Smooth muscle cell (in vitro differentiated cells): Measurements from ENCODE around the gene TUBB6. TPM values are rescaled to one million over a fixed set of nuclear protein-coding genes. Genes with fewer than 3 reads are reported as not detected.

Experiments
- DNase-seq: peaks from one replicate; lab custom pipeline; 2025; ENCODE audit not compliant: unreplicated experiment; lab: John Stamatoyannopoulos, UW
- H2AFZ ChIP-seq: fragments of 200-600 bp; sonication (generic); 2 replicates; pipeline ENCODE4 v1.6.0; 2016; ENCODE audit warnings: antibody characterized with exemption, low read depth, mild to moderate bottlenecking
- H3F3A ChIP-seq: fragments of 200-600 bp; sonication (generic); 2 replicates; pipeline ENCODE4 v1.6.0; 2017; ENCODE audit warnings: antibody characterized with exemption, low read depth
- H3K27ac ChIP-seq: fragments of 200-600 bp; sonication (generic); 2 replicates; pipeline ENCODE4 v1.5.1; 2016; ENCODE audit warnings: low read depth, mild to moderate bottlenecking
- H3K27me3 ChIP-seq: fragments of 200-600 bp; sonication (generic); 2 replicates; pipeline ENCODE4 v1.6.1; 2016; ENCODE audit warnings: low read depth, mild to moderate bottlenecking
- H3K36me3 ChIP-seq: fragments of 200-600 bp; sonication (generic); 2 replicates; pipeline ENCODE4 v1.5.1; 2016; ENCODE audit warnings: low read depth
- H3K4me1 ChIP-seq: fragments of 200-600 bp; sonication (generic); 2 replicates; pipeline ENCODE4 v1.5.1; 2016; ENCODE audit warnings: low read depth
- H3K4me2 ChIP-seq: fragments of 200-600 bp; sonication (generic); 2 replicates; pipeline ENCODE4 v1.6.0; 2016; ENCODE audit warnings: mild to moderate bottlenecking
- H3K4me3 ChIP-seq: fragments of 200-600 bp; sonication (generic); 2 replicates; pipeline ENCODE4 v1.5.1; 2016; ENCODE audit warnings: mild to moderate bottlenecking
- H3K79me2 ChIP-seq: fragments of 200-600 bp; sonication (generic); 2 replicates; pipeline ENCODE4 v1.6.0; 2016; ENCODE audit warnings: low read depth, mild to moderate bottlenecking
- H3K9ac ChIP-seq: fragments of 200-600 bp; sonication (generic); 2 replicates; pipeline ENCODE4 v1.6.0; 2016; ENCODE audit warnings: low read depth
- H3K9me3 ChIP-seq: fragments of 200-600 bp; sonication (generic); replicated peaks from 2 replicates; pipeline ENCODE4 v1.5.1; 2016; ENCODE audit warnings: low read depth
- H4K20me1 ChIP-seq: fragments of 200-600 bp; sonication (generic); 2 replicates; pipeline ENCODE4 v1.6.0; 2016; ENCODE audit warnings: low read depth
- WGBS: methylation state at CpG from one replicate; pipeline ENCODE4 v1.1.7; 2016; ENCODE audit warnings: low lambda C conversion rate; 5-methylcytosine and 5-hydroxymethylcytosine counted together
- polyA plus RNA-seq: library from polyadenylated mRNA; unstranded; fragments of >200 nt; fragmentation: Nextera tagmentation; extraction: Ambion mirVana; gene quantifications from 2 replicates; pipeline ENCODE4 v1.2.1, GENCODE V29; 2016
- total RNA-seq: library from RNA; depleted of rRNA; stranded (reverse); fragments of >200 nt; gene quantifications from 2 replicates; pipeline ENCODE4 v1.2.3, GENCODE V29; 2014
- TF ChIP-seq, protein P1 (sequence below): fragments of 200-600 bp; sonication (generic); IDR thresholded peaks from 2 replicates; pipeline ENCODE4 v1.5.1; 2017; ENCODE audit warnings: borderline replicate concordance, mild to moderate bottlenecking, antibody characterized with exemption; ENCODE audit not compliant: insufficient read depth, poor library complexity, severe bottlenecking

Gene TUBB6
- total and polyA plus RNA-seq, 2 experiments from 2014 or later, result 359 to 460 TPM

GRCh38 chr18:12302391-12303147, 5.5 kb upstream of the TUBB6 start:
- DNase-seq, result no peak
- Histone ChIP-seq H3K4me3 (no peak overlapping the region), H3K4me1 (peaks cover 14% of the 10 kb centered on the region), H3K79me2 (peaks cover 6% of the 10 kb centered on the region), H3K36me3 (no peaks in the 10 kb centered on the region), H3K27ac (no peak overlapping the region), H3K9ac (no peak overlapping the region), H3K4me2 (no peak overlapping the region), H3F3A (no peaks in the 10 kb centered on the region), H4K20me1 (no peaks in the 10 kb centered on the region), H2AFZ (no peak overlapping the region), H3K27me3 (no peaks in the 10 kb centered on the region), H3K9me3 (no peaks in the 10 kb centered on the region)
- TF ChIP-seq, protein P1, sequence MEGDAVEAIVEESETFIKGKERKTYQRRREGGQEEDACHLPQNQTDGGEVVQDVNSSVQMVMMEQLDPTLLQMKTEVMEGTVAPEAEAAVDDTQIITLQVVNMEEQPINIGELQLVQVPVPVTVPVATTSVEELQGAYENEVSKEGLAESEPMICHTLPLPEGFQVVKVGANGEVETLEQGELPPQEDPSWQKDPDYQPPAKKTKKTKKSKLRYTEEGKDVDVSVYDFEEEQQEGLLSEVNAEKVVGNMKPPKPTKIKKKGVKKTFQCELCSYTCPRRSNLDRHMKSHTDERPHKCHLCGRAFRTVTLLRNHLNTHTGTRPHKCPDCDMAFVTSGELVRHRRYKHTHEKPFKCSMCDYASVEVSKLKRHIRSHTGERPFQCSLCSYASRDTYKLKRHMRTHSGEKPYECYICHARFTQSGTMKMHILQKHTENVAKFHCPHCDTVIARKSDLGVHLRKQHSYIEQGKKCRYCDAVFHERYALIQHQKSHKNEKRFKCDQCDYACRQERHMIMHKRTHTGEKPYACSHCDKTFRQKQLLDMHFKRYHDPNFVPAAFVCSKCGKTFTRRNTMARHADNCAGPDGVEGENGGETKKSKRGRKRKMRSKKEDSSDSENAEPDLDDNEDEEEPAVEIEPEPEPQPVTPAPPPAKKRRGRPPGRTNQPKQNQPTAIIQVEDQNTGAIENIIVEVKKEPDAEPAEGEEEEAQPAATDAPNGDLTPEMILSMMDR, result no peak
- 75% methylated on average over 14 of the region's 14 CpGs for WGBS

DNA sequence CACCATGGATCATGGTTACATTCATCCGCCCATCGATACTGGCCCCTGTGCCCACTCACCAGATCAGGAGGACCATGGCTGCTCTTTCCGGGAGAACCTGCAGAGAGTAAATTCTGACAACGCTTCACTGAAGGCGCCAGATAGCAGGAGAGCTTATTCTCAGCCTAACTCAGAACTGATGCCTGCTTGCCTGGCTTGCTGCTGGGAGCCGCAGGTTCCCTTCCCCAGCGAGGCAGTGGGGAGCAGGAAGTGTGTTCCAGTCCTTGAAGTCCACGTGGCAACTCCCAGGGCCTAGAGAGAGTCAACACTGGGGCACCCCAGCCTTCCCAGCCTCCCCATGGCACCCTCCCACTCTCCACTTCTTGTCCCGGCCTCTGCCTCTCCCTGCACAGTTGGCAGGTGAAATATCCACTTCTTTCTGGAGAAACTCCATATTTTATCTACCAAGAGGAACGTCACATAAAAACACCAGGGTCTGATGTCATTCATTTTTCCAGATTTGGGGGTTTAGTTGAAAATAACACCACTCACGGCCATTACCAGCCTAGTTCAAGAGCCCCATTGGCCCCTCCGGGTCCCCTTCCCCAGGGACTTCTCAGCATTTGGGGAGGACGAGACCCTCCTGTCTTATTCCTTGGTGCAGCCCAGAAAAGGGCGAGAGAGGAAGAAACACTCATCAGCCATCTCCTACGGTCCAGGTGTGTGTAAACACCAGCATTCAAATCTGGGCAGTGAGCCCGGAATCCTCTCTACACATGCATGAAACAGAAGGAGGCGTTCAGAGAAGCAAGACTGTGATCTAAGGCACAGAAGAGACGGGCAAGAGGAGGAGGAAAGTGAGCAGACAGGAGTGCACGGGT, 3.5 kb upstream of the TUBB6 start:
- WGBS, result 91% methylated on average over 19 of the region's 19 CpGs
- Histone ChIP-seq H2AFZ (no peak overlapping the region), H3K9ac (no peak overlapping the region), H3K4me3 (no peak overlapping the region), H3K79me2 (peaks cover 21% of the 10 kb centered on the region), H3K4me1 (peaks cover 16% of the 10 kb centered on the region), H3K9me3 (no peaks in the 10 kb centered on the region), H3K27me3 (no peaks in the 10 kb centered on the region), H3K4me2 (no peak overlapping the region), H4K20me1 (peaks cover 10% of the 10 kb centered on the region), H3K36me3 (no peaks in the 10 kb centered on the region), H3K27ac (no peak overlapping the region), H3F3A (no peaks in the 10 kb centered on the region)
- DNase-seq, result no peak
- TF ChIP-seq, protein P1, result no peak

GRCh38 chr18:12305211-12305610, 2.8 kb upstream of the TUBB6 start:
- no peaks in the 10 kb centered on the region for H3K36me3 ChIP-seq
- no peaks in the 10 kb centered on the region for H3F3A ChIP-seq
- H4K20me1 ChIP-seq, result peaks cover 16% of the 10 kb centered on the region
- no peak overlapping the region for H3K9ac ChIP-seq
- H3K4me1 ChIP-seq, result peaks cover 21% of the 10 kb centered on the region
- no peak overlapping the region for H3K4me2 ChIP-seq
- H3K27me3 ChIP-seq, result no peaks in the 10 kb centered on the region
- H3K79me2 ChIP-seq, result peaks cover 27% of the 10 kb centered on the region
- H3K4me3 ChIP-seq, result no peak overlapping the region
- no peaks in the 10 kb centered on the region for H3K9me3 ChIP-seq
- no peak overlapping the region for H2AFZ ChIP-seq
- no peak overlapping the region for H3K27ac ChIP-seq
- TF ChIP-seq, protein P1, result no peak
- 94% methylated on average over 12 of the region's 12 CpGs for WGBS
- DNase-seq, result no peak
